Stimulated activated CD4-positive, alpha-beta T cell treated with anti-CD3 and anti-CD28 coated beads, Interleukin-4, amount 100 ng/mL, for 48 hours (primary cell): ENCODE data around the gene SMARCD3.

Experiments
- DNase-seq, 2 donors: peaks; one replicate each; pipeline ENCODE4 v3.0.0-alpha.2; 2020; ENCODE audit warnings: low read depth in 2 of 2

Gene SMARCD3

GRCh38 chr7:151247611-151248345 is 716 bp downstream of the SMARCD3 start:
- no peak for DNase-seq

GRCh38 chr7:151246851-151247580 is 1.5 kb downstream of the SMARCD3 start:
- no peak for DNase-seq

DNA sequence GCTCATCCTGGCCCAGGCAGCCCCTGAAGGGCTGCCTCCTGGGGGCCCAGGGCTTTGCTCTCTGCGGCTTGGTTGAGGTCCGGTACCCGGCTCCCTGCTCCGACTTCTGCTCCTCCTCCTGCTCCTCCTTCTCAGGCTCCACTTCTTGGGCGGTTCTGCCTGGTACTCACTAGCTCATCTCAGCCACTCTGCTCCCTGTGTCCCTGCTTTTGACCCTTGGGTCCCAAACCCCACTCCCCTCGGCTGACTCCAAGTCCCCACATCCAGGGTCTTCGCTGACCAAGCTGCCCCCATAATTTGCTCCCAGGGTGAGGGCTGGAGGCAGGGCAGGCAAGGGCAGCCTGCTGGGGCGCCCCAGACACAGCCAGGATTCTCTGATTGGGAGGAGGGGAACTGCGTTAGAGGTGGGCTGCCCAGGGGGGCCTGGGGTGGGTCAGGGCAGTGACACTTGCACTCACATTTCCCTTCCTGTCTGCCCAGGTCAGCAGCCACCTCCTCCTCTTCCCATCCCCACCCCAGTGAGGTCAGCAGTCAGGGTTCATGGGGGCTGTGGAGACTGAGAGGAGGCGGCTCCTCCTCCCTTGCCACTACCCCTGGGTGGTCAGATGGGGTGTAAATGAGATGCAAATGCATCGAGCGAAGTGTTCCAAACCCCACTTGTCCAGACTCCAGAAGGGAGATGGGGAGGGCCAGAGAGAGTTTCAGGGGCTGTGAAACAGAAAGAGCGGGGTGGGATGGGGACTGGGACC is 2.2 kb downstream of the SMARCD3 start:
- DNase-seq = no peak

DNA sequence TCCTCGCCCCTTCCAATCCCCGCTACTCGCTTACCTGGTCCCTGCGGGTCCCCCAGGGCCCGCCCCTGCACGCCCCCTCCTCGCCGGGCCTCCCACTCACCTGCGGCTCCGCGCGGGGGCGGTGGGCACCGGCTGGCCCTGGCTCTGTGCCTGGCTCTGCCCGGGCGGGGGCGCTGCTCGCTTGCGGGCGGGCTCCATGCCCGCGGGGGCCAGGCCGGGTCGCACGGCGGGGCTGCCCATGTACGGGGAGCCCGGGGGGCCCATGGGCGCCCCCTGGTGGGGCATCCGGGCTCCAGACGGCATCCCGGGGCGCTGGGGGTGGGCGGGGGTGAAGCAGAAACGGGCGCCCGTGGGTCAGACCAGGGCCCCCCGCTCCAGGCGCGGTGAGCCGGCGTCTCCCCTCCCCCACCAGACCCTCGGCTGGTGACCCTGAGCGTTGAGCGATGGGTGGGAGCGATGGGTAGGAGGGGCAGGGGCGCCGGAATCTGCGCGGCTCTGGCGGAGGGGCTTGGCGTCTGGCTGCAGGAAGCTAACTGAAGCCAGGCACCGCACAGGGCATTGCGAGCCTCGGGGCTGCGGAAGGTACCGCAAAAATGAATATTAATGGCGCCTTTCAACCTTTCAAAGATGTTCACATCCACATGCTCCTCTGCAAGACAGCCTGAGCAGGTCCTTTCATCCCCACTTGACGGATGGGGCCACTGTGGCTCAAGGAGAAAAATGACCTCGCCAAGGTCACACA is 3.0 kb downstream of the SMARCD3 start:
- peak in 1 of 2 donors; percentile 61 for DNase-seq

- no peak for DNase-seq
Observed at GRCh38 chr7:151244841-151245346, 3.6 kb downstream of the SMARCD3 start.

- peak; percentile 49 to 55 for DNase-seq
Observed at GRCh38 chr7:151244196-151244840, 4.2 kb downstream of the SMARCD3 start.

DNA sequence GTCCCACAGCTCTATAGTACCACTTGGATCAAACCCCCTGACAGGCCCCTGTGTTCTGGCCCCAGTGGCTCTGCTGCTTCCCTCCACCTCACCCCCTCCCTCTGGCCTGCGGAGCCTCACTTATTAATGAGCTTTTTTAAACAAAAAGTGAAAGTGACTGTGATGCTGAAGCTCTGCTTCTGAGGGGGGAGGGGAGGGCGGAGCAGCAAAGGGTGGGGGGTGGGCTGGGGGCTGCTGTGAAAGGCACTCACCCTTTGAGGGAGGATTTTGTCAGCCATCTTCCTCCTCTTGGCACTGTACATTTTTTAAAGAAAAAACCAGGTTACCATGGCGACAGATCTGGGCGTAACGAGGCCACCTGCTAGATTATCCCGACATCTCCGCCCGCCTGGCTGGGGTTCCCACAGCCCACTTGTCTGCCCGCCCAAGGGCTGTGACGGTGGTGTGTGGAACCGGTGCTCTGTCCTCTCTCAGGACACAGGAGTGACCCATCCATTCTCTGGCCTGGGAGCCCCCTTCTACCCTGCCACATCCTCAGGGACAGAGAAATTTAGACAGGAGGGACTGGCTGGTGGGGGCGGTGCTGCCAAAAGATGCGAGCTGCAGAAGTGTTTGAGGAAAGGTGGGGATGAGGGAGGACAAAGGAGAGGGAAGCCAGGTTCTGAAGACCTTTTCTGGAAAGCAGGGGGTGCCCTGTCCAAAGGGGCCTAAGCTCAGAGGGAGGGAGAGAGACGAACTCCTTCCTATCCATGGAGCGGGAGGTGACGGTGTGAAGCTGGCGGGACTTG is 4.9 kb downstream of the SMARCD3 start:
- DNase-seq = no peak

DNA sequence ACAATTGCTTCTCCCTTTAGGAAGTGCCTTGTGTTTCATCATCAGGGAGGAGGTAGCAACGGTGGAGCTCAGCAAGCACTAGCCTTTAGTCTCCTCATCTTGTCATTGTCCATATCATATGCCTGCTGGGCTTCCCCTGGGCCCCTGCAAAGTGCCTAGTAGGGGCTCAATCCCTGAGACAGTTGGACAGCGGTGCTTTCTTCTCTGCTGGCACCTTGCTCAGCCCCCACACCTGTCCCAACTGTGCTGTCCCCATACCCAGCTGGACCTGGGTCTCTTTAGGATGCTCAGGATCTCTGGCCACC is 5.5 kb downstream of the SMARCD3 start:
- DNase-seq = no peak

DNA sequence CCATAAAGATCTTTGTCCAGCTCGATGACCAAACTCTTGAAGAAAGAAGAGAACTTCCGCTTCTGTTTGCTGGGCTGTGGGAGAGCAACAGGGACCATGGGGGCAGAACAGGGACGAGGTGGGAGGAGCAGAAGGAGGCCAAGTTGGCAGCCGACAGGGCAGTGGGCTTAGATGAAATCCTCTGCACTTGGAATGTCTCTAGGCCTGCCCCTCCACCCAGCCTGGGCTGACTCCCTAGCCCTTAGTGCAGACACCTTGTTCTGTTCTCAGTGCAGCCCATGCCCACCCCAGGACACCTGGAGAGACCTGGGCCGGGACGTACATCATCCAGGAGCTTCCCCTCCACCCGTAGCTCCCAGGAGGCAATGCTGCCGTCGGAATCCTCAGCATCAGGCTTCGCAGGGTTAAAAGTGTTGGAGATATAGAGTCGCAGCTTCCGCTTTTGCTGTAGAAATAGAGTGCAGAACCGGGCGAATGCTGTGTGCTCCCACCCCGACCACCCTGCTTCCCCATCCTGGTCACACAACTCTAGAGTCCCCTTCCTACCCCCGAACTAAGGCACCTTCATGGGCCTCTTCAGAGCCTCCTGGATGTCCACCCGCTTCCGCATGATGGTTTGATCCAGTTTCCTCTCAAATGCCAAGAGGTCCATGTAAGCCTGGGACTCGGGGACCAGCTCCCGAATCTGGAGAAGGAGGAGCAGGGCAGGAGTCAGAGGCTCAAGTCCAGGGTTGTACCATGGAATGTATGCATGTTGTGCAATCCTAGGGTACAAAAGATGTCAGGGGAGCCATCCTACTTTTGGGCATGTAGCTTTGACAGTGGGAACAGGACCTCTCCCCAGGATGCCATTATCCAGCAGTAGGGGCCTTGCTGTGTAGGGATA is 6.1 kb downstream of the SMARCD3 start:
- no peak for DNase-seq

GRCh38 chr7:151241755-151242096 is 6.8 kb downstream of the SMARCD3 start:
- DNase-seq = no peak

DNA sequence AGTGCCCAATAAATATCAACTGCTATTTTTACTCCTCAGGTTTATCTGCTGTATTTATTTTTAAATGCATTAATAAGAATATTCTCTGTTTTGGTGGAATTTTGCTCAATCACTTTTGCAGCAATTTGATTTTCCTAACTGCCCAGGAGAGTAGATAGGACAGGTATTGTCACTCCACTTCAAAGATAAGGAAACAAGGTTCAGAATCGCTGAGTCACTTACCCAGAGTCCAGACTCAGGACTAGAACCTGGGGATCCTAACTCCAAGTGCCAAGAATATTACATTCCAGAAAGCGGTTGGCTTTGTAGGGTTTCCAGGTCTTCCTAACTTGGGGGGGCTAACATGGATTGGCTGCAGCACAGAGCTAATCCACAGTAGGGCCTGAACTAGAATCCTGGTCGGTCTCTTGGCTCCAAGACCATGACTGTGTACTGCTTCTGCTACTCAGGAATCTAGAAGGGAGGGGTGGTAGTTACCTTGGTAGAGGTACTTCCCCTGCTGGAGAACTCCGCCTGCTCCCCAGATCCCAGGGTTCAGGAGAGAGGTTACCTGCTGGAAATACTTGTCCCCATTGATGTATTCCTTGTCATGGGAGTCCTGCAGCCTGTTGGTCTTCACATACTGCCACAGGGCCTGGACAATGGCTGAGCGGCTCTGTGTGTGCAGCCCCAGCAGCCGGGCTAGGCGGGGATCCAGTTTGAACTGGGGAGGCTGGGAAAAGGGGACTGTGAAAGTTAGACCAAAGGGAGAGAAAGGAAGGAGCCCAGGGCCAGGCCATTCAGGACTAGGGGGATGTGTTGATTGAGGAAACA is 7.3 kb downstream of the SMARCD3 start:
- DNase-seq = no peak

DNA sequence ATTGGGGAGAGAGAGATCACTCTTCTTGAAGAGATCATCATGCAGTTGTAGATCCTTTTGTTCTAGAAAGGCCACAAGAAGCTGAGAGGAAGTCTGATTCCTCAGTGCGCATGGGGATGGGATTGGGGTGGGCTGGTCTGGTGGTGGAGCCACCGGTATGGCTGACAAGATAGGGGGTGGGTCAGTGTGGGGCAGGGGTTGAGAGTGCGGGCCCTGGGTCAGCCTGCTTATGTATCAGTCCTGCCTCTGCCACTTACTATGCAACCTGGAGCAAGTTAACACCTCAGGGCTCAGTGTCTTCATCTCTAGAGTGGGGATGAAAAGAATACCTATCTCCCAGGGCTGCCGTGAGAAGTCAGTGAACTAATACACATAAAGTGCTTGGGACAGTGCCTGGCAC is 8.0 kb downstream of the SMARCD3 start:
- no peak for DNase-seq

DNA sequence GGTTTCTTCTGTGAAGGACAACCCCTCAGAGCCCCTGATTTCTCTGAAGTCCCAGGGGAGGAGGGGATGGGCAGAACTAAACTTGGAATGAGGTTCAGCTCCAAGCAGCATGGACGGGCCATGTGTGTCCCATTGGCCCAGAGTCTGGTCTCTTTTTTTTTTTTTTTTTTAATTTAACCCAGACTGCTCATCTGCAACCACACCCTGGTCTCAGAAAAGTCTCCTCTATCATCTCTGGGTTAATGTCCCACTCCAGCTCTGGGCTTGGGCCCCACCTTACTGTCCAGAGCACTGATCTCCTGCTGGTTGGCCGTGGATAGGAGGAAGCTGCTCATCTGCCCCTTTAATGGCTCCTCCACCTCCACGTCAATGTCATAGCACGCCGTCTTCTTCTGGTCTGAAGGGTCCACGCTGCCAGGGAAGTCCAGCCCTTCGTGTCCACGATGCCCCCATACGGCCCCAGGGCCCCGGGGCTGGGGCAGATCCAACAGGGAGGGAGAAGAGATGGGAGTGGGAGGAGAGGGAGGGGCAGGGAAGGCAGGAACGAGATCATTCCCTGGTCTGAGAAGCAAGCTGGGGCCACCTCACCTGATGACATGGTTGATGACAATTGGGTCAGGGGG is 8.5 kb downstream of the SMARCD3 start:
- DNase-seq = no peak

DNA sequence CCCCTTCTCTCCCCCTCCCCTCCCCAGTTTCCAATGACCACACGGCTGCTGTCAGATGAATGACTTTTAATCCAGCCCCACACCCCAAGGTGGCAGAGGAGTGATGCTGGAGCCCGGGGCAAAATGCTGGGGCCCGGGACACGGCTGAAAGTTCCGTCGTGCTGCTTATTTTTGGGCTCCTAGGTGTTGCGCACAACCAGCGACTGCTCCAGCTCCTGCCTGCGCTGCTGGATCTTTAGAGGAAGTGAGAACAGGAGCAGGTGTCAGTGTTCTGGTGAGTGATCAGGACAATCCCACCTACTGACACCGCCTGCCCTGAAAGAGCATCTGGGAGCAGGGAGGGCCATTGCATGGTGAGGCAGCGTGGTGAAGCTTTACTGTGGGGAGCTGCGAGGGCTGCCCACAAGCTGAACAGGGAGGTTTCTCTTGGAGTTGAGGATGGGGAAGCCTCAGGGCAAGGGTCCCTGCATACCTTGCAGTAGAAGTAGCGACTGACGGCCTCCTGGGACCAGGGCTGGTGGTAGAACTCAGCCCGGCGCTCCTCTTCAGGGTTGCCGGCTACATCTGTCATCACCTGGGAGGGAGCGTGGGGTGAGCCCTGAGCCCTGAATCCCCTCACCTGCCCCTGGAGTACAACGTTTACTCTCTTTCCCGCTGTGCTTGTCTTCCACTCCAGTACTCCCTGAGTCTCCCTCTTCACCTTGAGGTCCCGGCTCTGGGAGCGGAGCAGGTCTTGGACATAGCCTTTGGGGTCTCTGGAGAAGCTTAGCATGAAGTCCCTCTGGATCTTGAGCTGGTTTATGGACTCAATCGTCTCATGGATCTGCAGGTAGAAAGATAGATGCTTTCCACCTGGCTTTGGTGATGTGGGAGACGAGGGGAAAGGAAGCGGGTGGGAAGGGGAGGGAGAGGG is 9.3 kb downstream of the SMARCD3 start:
- DNase-seq = no peak

DNA sequence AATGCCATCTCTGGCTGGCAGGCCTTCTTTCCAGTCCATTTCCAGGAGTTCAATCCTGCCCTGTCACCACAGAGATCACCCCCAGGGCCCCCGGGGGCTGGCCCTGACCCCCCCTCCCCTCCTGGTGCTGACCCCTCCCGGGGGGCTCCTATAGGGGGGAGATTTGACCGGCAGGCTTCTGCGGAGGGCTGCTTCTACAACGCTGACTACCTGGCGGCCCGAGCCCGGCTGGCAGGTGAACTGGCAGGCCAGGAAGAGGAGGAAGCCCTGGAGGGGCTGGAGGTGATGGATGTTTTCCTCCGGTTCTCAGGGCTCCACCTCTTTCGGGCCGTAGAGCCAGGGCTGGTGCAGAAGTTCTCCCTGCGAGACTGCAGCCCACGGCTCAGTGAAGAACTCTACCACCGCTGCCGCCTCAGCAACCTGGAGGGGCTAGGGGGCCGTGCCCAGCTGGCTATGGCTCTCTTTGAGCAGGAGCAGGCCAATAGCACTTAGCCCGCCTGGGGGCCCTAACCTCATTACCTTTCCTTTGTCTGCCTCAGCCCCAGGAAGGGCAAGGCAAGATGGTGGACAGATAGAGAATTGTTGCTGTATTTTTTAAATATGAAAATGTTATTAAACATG is 10.2 kb downstream of the SMARCD3 start:
- DNase-seq = no peak

DNA sequence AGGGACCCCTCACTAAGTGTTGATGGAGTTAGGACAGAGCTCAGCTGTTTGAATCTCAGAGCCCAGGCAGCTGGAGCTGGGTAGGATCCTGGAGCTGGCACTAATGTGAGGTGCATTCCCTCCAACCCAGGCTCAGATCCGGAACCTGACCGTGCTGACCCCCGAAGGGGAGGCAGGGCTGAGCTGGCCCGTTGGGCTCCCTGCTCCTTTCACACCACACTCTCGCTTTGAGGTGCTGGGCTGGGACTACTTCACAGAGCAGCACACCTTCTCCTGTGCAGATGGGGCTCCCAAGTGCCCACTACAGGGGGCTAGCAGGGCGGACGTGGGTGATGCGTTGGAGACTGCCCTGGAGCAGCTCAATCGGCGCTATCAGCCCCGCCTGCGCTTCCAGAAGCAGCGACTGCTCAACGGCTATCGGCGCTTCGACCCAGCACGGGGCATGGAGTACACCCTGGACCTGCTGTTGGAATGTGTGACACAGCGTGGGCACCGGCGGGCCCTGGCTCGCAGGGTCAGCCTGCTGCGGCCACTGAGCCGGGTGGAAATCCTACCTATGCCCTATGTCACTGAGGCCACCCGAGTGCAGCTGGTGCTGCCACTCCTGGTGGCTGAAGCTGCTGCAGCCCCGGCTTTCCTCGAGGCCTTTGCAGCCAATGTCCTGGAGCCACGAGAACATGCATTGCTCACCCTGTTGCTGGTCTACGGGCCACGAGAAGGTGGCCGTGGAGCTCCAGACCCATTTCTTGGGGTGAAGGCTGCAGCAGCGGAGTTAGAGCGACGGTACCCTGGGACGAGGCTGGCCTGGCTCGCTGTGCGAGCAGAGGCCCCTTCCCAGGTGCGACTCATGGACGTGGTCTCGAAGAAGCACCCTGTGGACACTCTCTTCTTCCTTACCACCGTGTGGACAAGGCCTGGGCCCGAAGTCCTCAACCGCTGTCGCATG is 11.0 kb downstream of the SMARCD3 start:
- DNase-seq = no peak
